ENCODE data around the gene R3HCC1L.
"Not testable (repeated sequence)": the region's sequence is repeated elsewhere in the genome, so short reads cannot be mapped to it uniquely, and the experiment has no call there.

Gene R3HCC1L

DNA sequence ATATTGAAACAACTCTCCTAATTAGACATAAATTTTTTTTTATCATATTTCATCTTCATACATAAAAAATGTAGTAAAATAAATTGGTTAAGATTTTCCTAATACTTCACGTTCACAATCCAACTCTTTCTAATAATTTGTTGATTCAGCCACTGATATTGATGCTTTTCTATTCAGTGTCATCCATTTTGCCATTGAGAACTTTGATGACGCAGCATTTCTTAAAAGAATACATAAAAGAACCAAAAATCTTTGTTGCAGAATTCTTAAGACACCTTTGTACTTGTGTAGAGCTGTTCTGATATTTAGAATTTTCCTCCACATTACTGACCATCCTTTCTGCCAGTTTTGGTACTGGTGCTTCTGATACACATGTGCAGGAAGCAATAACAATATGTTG lies 80.9 kb downstream of the R3HCC1L start:
- no peak for DNase-seq
- TF ChIP-seq GATA1 (IDR thresholded peaks at IDR 0.05; ENCODE audit: low read depth, low read length) (no peak), POLR2A (IDR thresholded peaks at IDR 0.05; ENCODE audit: low read length) (no peak)

DNA sequence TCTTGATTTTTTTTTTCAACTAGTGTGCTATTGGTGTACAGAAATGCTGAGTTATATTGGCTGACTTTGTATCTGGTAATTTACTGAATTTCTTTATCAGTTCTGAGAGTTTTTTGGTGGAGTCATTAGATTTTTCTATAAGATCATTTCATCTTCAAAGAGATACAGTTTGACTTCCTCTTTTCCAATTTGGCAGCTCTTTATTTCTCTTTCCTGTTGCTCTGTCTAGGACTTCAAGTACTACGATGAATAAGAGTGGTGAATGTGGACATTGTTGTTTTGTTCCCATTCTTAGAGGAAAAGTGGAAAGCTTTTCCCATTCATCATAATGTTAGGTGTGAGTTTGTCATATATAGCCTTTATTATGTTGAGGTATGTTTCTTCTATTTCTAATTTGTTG lies 83.3 kb downstream of the R3HCC1L start:
- DNase-seq, result no peak
- TF ChIP-seq GATA1 (IDR thresholded peaks at IDR 0.05; ENCODE audit: low read depth, low read length), result no peak
- no peak for TF ChIP-seq POLR2A (IDR thresholded peaks at IDR 0.05; ENCODE audit: low read length)

DNA sequence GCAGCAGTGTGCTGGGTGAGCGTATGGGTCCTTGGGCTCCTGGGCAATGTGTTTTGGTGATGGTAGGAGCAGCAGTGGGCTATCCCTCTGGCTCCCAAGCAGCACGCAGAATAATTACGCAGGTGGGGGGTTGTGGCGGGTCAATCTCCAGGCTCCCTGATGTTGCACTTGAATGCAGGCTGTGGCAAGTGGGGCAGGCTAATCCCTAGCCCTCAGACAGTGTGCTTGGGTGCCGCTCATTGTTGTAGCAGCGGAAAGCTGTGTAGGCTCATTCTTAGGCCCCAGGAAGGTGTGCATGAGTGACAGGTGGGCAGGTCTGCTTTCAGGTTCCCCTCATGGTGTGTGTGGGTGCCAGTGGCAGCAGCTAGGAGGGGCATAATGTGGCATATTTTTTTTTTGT lies 89.4 kb downstream of the R3HCC1L start:
- TF ChIP-seq POLR2A (IDR thresholded peaks at IDR 0.05; ENCODE audit: low read length) (no peak), GATA1 (IDR thresholded peaks at IDR 0.05; ENCODE audit: low read depth, low read length) (no peak)
- DNase-seq, result no peak

DNA sequence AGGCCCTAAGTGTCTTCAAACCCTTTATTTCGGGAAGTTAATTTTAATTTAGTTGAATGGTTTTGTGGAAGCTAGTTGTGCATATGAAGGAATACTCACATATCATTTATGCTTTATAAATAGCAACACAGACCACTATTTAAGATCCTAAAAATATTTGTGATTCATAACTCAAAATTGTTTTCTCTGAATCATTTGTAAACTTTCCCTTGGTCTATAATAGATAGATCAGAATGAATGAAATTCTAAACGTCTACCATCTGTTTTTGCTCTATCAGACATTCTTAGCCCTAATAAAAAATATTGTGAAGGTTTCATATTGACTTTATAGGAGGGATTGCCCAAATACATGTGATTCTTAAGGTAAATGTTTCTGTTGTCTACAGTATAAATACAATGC lies 90.1 kb downstream of the R3HCC1L start:
- TF ChIP-seq POLR2A (IDR thresholded peaks at IDR 0.05; ENCODE audit: low read length) (no peak), GATA1 (IDR thresholded peaks at IDR 0.05; ENCODE audit: low read depth, low read length) (no peak)
- no peak for DNase-seq

DNA sequence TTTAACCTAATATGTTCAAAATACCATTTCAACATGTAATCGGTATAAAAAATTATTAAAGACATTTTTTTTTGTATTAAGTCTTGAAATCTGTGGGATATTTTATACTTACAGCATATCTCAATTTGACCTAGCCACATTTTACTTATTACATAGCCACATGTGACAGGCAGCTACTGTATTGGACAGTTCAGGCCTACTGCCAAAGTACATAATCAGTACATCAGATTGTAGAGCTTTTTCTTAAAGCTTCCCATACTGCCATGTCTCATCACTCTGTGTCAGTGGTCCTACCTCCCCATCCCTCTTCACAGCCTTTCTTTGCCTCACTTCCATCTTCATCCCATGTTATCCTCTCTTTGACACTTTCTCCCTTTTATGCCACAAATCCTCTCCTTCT lies 90.5 kb downstream of the R3HCC1L start:
- DNase-seq, result peak; percentile 14 to 22
- TF ChIP-seq POLR2A (IDR thresholded peaks at IDR 0.05; ENCODE audit: low read length) (no peak), GATA1 (IDR thresholded peaks at IDR 0.05; ENCODE audit: low read depth, low read length) (no peak)

DNA sequence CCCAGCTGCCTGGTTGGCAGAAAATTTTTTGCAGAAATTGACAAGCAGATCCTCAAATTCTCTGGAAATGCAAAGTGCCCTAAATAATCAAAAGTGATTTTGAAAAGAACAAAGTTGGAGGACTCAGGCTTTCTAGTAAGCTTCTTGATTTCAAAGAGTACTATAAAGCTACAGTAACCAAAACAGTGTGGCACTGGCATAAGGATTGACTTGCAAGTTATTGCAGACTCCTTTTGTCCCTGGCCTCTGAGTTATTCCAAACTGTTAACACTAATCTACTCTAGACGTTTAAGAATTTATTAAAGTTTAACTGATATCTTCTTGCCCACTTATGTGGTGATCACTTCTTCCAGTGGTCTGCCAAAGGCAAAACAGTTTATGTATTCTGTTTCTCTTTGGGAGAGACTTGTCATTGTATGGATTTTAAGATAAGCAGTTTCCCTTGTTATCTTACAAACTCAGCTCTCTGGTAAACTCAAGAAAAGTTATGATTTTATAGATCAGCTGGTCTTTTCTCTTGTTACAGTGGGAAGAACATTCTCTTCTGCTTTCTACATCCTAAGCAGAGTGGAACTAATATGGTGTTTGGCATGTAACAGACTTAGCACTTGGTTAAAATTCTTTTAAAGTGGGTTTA lies 92.2 kb downstream of the R3HCC1L start:
- DNase-seq, result peak; percentile 28 to 71
- TF ChIP-seq POLR2A (IDR thresholded peaks at IDR 0.05; ENCODE audit: low read length) (no peak), GATA1 (IDR thresholded peaks at IDR 0.05; ENCODE audit: low read depth, low read length) (no peak)

DNA sequence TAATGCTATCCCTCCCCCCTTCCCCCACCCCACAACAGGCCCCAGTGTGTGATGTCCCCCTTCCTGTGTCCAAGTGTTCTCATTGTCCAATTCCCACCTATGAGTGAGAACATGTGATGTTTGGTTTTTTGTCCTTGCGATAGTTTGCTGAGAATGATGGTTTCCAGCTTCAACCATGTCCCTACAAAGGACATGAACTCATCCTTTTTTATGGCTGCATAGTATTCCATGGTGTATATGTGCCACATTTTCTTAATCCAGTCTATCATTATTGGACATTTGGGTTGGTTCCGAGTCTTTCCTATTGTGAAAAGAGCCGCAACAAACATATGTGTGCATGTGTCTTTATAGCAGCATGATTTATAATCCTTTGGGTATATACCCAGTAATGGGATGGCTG lies 93.3 kb downstream of the R3HCC1L start:
- DNase-seq, result not testable (repeated sequence)

DNA sequence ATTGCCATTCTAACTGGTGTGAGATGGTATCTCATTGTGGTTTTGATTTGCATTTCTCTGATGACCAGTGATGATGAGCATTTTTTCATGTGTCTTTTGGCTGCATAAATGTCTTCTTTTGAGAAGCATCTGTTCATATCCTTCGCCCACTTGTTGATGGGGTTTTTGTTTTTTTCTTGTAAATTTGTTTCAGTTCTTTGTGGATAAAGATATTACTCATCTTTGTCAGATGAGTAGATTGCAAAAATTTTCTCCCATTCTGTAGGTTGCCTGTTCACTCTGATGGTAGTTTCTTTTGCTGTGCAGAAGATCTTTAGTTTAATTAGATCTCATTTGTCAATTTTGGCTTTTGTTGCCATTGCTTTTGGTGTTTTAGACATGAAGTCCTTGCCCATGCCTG lies 93.8 kb downstream of the R3HCC1L start:
- DNase-seq, result not testable (repeated sequence)

DNA sequence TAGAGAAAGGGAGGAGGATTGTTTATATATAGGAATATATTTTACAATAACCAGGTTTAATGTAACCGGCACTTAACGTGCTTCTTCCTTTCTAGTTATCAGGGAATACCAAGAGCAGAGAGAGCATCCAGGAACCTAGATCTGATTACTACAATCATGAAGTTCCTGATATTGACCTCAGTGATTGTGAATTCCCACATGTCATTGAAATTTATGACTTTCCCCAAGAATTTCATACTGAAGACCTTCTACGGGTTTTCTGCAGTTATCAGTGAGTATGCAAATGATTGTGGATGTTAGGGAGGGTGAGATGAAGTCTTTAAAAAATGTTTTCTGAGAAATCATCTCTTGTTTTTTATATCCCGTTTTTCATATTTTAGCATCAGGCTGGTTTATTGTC lies 97.0 kb downstream of the R3HCC1L start:
- TF ChIP-seq POLR2A (IDR thresholded peaks at IDR 0.05; ENCODE audit: low read length) (no peak), GATA1 (IDR thresholded peaks at IDR 0.05; ENCODE audit: low read depth, low read length) (no peak)

DNA sequence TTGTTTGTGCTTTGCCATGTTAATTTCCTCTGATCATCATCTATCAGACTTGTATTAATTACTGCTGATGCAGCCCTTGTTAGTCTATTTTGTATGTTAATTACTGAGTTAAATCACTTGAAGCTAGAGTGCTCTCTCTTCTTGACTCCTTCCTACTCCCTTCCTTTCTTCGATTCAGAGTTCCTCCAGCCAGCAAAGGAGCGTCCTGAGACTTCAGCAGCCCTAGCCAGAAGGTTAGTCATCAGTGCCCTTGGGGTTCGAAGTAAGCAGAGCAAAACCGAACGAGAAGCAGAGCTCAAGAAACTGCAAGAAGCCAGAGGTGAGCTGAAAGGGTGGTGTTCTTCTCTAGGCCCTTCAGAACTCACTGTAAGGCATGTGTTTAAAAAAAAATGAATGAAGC lies 101.4 kb downstream of the R3HCC1L start:
- DNase-seq, result peak; percentile 35 to 61
- TF ChIP-seq POLR2A (IDR thresholded peaks at IDR 0.05; ENCODE audit: low read length) (no peak), GATA1 (IDR thresholded peaks at IDR 0.05; ENCODE audit: low read depth, low read length) (no peak)

More for the DNA sequence above, 97.0 kb downstream of the R3HCC1L start:
- DNase-seq, result no peak

DNA sequence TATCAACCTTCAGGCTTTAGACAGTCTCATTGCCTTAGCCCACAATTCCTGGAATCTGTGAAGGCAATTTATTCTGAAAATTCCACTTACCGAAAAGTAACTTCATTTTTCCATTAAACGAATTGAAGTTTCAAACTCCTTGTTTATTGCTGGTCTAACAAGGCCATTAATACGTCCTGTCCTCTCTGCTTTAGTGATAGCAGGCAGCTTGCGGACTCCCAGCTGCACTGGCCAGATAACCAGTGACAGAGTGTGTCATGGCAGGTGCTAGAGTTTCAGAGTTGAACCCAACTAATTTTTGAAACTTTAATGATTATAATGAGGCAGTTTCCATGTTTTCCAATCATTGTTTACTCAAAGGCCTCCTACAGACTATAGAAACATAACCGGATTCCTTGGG lies 102.4 kb downstream of the R3HCC1L start:
- TF ChIP-seq GATA1 (IDR thresholded peaks at IDR 0.05; ENCODE audit: low read depth, low read length), result peak; percentile 50
- TF ChIP-seq POLR2A (IDR thresholded peaks at IDR 0.05; ENCODE audit: low read length), result peak; percentile 44

DNA sequence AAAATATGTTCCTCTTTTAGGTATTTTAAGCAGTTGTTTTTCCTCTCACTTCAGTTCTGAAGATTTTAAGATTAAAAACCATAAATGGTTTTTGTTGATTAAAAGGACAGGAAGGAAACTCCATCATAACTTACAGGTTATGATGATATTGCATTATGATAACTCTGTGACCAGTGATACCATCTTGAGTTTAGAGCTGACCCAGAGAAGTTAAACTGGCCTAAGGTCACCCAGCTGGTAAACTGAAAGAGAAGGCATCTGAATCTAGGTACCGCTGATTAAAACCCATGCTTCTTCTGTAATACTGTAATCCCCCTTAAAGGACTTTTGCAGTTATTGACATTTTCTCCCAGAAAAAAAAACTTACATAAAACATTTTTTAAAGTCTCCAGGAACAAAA lies 103.9 kb downstream of the R3HCC1L start:
- peak in 1 of 2 experiments; percentile 35 for DNase-seq

More for the DNA sequence above, 102.4 kb downstream of the R3HCC1L start:
- peak; percentile 93 to 96 for DNase-seq

DNA sequence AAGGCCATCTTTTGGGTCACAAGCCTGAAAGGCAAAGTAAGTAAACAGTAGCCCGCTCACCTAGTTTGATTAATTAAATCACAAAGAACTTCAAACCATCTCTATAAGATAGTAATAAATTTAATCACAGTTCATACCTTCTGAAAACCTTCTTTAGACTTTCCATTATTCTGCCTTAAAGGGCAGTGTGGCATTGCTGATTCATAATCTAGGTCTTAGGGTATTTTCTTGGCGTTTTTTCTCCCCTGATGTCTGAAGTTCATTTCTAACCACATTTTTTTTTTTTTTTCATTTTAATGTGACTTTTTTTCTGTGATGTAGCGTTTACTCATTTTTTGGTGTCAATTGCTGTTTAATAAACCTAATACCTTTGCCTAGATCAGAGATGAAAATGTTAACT lies 106.1 kb downstream of the R3HCC1L start:
- no peak for DNase-seq
- TF ChIP-seq GATA1 (IDR thresholded peaks at IDR 0.05; ENCODE audit: low read depth, low read length) (no peak), POLR2A (IDR thresholded peaks at IDR 0.05; ENCODE audit: low read length) (no peak)

More for the DNA sequence above, 103.9 kb downstream of the R3HCC1L start:
- TF ChIP-seq POLR2A (IDR thresholded peaks at IDR 0.05; ENCODE audit: low read length) (no peak), GATA1 (IDR thresholded peaks at IDR 0.05; ENCODE audit: low read depth, low read length) (no peak)

DNA sequence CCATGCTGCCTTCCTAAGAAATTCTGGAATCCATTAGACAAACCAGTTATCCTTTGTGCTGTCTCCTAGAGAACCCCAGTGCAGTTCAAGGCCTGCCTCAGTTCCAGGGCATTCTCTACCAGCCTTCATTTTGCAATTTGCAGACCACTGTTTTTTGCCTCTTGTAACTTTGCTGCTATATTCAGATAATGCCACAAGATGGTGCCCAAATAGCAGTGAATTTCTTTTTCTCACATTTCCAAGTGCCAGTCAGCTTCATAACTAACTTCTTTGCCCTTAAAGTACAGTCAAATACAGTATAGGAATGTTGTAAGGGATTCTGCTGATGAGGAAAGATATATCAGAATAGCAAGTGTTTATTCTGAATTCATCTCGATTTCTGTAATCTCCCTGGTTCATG lies 108.4 kb downstream of the R3HCC1L start:
- DNase-seq, result peak; percentile 45 to 63
- TF ChIP-seq POLR2A (IDR thresholded peaks at IDR 0.05; ENCODE audit: low read length) (no peak), GATA1 (IDR thresholded peaks at IDR 0.05; ENCODE audit: low read depth, low read length) (no peak)

DNA sequence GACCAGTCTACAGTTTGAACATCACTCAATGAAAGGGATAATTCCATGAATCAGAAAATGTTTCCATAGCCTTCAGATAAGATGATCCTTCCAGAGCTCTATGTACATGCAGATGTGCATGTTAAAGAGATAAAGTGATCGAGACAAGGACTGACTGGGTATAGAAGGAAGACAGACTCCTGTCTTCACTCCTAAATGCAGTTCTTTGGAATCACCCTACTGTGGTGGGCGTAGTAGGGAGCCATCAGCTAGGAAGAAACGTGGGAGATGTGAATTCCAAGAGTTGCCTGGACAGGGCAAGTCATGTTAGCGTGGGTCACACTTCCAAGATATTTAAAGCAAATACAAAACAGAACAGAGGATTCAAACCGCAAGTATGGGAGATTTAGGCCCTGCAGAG lies 109.7 kb downstream of the R3HCC1L start:
- TF ChIP-seq POLR2A (IDR thresholded peaks at IDR 0.05; ENCODE audit: low read length), result no peak
- TF ChIP-seq GATA1 (IDR thresholded peaks at IDR 0.05; ENCODE audit: low read depth, low read length), result no peak
- DNase-seq, result no peak

DNA sequence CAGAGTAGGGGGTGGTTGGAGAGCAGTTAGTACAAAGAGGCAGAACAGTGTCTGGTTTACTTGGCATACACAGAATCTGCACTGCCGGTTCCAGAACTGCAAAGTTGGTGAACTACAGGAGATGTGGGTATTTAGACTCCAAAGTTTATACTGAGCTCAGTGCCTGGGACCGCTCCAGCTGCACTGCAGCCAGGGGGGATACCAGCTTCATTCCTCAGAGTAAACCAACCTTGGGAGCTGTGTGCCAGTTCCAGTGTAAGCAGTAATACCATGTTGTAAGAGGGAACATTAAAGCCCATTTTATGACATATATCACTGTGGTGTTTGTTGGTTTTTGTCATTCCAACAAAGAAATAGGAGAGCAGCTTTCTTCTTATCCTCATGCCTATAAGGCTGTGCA lies 110.1 kb downstream of the R3HCC1L start:
- no peak for TF ChIP-seq GATA1 (IDR thresholded peaks at IDR 0.05; ENCODE audit: low read depth, low read length)
- TF ChIP-seq POLR2A (IDR thresholded peaks at IDR 0.05; ENCODE audit: low read length), result no peak
- no peak for DNase-seq

Data from erythroblast (primary cell).